ENCODE measurements around the gene CFAP53. TPM values are rescaled to one million over a fixed set of nuclear protein-coding genes. Genes with fewer than 3 reads are reported as not detected.

The CFAP53 gene, protein sequence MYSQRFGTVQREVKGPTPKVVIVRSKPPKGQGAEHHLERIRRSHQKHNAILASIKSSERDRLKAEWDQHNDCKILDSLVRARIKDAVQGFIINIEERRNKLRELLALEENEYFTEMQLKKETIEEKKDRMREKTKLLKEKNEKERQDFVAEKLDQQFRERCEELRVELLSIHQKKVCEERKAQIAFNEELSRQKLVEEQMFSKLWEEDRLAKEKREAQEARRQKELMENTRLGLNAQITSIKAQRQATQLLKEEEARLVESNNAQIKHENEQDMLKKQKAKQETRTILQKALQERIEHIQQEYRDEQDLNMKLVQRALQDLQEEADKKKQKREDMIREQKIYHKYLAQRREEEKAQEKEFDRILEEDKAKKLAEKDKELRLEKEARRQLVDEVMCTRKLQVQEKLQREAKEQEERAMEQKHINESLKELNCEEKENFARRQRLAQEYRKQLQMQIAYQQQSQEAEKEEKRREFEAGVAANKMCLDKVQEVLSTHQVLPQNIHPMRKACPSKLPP
- 0.16 and 0.87 TPM in 2 replicates for total RNA-seq (2014; rRNA removed; shearing (Covaris generic))

DNA sequence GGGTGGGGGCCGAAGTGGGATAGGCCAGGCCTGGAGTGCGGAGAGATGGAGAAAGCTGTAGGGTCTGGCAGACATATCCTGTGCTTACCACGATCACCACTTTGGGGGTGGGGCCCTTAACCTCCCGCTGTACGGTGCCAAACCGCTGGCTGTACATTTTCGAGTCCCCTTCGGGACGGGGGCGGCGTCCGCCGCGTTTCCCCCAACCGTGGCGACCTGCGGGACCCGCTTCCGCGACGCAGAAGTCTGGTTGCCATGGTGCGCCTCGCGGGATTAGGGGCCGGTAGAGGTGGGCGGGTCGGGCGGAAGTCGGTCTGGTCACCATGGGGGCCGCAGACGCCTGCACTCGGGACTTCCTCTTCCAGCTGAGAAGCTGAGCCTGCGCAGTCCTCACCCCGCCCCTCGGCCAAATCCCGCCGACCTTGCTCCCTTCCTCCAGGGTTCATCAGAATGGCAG is at the start of gene CFAP53:
TSS of gene CFAP53 (minus strand) at position 248 of the 457 bp plus-strand sequence. CDS start at position 157, 91 bp downstream.

DNA sequence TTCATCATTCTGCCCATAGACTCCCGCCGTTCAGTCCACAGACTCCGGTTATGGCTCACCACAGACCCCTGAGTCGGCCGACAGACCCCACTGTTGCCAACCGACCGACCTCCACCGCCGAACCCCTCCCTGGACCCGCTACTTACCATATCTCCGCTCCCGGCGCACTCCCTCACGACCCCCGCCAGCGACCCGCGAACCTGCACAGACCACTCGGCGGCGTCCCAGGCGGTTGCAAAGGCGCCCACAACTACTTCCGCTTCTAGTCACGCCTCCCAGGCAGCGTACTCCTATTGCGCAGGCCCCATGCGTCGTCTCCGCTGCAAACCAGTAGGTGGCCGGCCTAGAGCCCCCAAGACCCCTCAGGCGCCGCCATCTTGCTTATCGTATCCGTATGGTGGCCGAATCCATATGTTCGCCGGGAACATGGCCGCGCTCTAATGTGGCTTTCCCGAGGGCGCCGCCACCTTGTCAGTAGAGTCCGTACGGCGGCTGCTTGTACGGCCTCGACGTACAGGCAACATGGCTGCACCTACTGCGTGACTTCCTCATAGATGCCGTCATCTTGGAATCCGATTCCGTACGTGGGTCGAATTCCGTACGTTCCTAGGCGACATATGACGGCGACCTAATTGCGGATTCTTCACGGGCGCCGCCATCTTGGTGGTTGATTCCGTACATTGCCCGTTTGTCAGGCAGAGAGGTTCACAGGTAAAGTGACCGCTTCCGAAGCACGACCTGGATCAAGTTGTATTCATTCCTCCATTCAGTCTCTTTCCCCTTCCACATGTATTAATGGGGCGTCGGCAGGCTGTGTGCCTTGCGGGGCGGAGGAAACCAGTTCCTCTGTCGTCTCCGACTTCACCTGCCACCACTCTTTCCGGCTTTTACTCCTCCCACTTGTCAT is 21.4 kb upstream of the CFAP53 start, which contains the start of gene CXXC1:
TSS of gene CXXC1 (minus strand) at position 252 of the 907 bp plus-strand sequence. CDS start at position 149, 103 bp downstream.

DNA sequence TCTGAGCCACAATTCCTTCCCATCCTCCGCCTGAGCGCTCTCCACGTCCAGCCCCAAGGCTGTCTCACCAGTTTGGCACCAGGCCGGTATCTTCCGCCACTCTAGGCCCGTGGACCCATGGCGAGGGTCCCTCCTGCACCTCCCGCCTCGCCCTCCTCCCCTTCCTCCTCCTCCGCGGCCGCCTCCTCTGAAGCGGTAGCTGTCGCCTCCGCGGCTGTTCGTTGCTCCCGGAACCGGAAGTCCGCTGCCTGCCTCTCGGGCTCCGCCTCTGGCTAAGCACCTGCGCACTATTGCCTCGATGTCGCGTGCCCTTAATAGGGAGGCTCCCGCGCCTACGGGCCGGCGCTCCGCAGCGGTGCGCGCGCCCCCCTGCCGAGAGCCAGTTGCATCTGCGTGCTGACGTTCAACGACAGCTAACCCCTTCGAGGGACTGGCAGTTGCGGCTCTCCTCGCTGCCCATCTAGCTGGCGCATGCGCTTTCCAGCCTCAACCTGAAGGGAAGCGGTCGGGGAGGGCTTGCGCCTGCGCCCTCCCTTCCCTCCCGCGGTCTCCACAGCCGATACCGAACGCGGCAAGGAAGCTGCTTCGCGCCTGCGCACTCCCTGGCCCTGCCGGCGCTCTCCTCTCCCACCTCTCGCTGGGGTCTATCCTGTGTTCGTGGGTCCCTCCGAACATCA is 15.1 kb upstream of the CFAP53 start, which contains the start of gene MBD1:
TSS of gene MBD1 (minus strand) at position 229 of the 677 bp plus-strand sequence. CDS start 1,531 bp downstream, outside the sequence.

DNA sequence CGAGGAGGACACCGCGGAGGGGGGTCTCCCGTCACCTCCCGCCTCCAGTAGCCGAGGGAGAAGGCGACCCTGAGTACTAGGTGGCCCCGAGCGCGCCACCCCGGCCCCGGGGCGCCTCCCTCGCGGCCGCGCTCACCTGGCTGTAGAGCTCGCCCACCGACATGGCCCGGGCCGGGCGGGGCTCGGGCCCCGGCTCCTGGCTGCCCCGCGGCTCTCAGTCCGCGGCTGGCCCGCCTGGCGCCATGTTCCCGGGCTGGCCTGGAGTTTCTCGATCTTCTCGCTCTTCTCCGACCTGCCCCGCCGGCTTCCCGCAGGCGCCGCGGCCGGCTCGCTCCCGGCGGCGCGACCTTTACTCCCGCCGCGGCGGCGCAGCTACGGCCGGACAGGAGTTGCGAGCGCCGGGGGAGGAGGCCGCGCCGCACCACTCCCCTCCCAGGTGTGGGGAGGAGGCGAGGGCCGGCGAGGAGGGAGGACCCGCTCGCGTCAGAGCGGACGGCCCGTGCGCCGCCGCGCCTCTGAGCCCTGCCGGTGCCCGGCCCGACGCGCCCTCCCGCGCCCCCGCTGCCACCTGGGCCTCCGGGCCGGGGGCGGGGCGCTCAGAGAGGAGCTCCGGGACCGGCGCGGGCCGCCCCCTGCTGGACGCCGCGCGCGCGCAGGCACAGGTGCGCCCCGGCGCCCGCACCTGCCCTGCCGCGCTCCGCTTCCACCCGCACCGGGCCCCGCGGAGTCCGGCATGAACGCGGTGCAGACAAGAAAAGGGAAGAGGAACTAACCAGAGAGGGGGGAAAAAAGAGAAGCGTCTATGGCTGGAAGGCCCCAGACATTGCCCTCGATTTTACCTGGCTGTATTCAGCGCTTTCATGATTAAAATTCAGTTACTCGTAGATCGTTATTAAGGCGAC is 71.4 kb downstream of the CFAP53 start, which contains the start of gene MYO5B:
TSS of gene MYO5B (minus strand) at position 517 of the 902 bp plus-strand sequence. CDS start at position 163, 354 bp downstream.

Small RNAs within 50 kb of the gene (small RNA-seq; reads per million reads assigned to genes)
- gene RN7SL310P: not detected

Other genes with a start within 250 kb of the CFAP53 start
- gene MYO5B, start 71.3 kb downstream of the CFAP53 start, total RNA-seq (2014; rRNA removed; shearing (Covaris generic)): 3.5 and 4.7 TPM in 2 replicates
- 51.8 and 59.8 TPM in 2 replicates for gene MBD1, start 15.0 kb upstream of the CFAP53 start, total RNA-seq (2014; rRNA removed; shearing (Covaris generic))
- gene CXXC1, start 21.2 kb upstream of the CFAP53 start, total RNA-seq (2014; rRNA removed; shearing (Covaris generic)): 34.0 and 36.1 TPM in 2 replicates
- gene SKA1, start 108.6 kb upstream of the CFAP53 start, total RNA-seq (2014; rRNA removed; shearing (Covaris generic)): 21.3 and 25.2 TPM in 2 replicates